Putamen (tissue), 1 donor: ENCODE measurements around the gene DNAJC11.
A peak's percentile ranks its signal among the peaks of the same experiment; 100 is the strongest.
"Not testable (repeated sequence)": the region's sequence is repeated elsewhere in the genome, so short reads cannot be mapped to it uniquely, and the experiment has no call there.

ENCODE experiments used
- DNase-seq: peaks from one replicate; pipeline ENCODE4 v3.0.0-alpha.2; 2016; ENCODE audit warnings: low spot score

Gene DNAJC11

GRCh38 chr1:6600410-6601048, 101.1 kb downstream of the DNAJC11 start:
- no peak for DNase-seq

GRCh38 chr1:6599991-6600390, 101.6 kb downstream of the DNAJC11 start:
- not testable (repeated sequence) for DNase-seq

- no peak for DNase-seq
Observed at GRCh38 chr1:6599141-6599975, 102.3 kb downstream of the DNAJC11 start.

- DNase-seq, result no peak
Observed at GRCh38 chr1:6597777-6598131, 103.9 kb downstream of the DNAJC11 start.

- no peak for DNase-seq
Observed at GRCh38 chr1:6596886-6597776, 104.5 kb downstream of the DNAJC11 start.

- no peak for DNase-seq
Observed at GRCh38 chr1:6596351-6596750, 105.3 kb downstream of the DNAJC11 start.

- DNase-seq, result no peak
Observed at GRCh38 chr1:6594977-6595740, 106.5 kb downstream of the DNAJC11 start.

- no peak for DNase-seq
Observed at GRCh38 chr1:6593810-6594209, 107.8 kb downstream of the DNAJC11 start.

GRCh38 chr1:6592865-6593593, 108.6 kb downstream of the DNAJC11 start:
- DNase-seq, result no peak

- DNase-seq, result no peak
Observed at GRCh38 chr1:6592441-6592840, 109.2 kb downstream of the DNAJC11 start.

- DNase-seq, result no peak
Observed at GRCh38 chr1:6591644-6592043, 110.0 kb downstream of the DNAJC11 start.

GRCh38 chr1:6591222-6591621, 110.4 kb downstream of the DNAJC11 start:
- DNase-seq, result no peak

GRCh38 chr1:6590046-6590445, 111.6 kb downstream of the DNAJC11 start:
- no peak for DNase-seq

- no peak for DNase-seq
Observed at GRCh38 chr1:6588893-6589520, 112.6 kb downstream of the DNAJC11 start.

- no peak for DNase-seq
Observed at GRCh38 chr1:6588128-6588892, 113.3 kb downstream of the DNAJC11 start.

- DNase-seq, result peak; percentile 68
Observed at GRCh38 chr1:6587261-6588005, 114.2 kb downstream of the DNAJC11 start.

- no peak for DNase-seq
Observed at GRCh38 chr1:6586404-6586816, 115.2 kb downstream of the DNAJC11 start.

- no peak for DNase-seq
Observed at GRCh38 chr1:6585841-6586240, 115.8 kb downstream of the DNAJC11 start.

GRCh38 chr1:6585081-6585722, 116.4 kb downstream of the DNAJC11 start:
- no peak for DNase-seq
